Activated CD8-positive, alpha-beta memory T cell treated with anti-CD3 and anti-CD28 coated beads for 1 hour (primary cell): Measurements from ENCODE around the gene ADAM15.

ENCODE experiments used
- DNase-seq, 2 donors: peaks; one replicate each; pipeline ENCODE4 v3.0.0-alpha.2; 2020; ENCODE audit warnings: low read depth in 1 of 2; ENCODE audit errors: extremely low read depth in 1 of 2

ADAM15 gene

GRCh38 chr1:155030243-155030795, 20.8 kb upstream of the ADAM15 start:
- no peak for DNase-seq

DNA sequence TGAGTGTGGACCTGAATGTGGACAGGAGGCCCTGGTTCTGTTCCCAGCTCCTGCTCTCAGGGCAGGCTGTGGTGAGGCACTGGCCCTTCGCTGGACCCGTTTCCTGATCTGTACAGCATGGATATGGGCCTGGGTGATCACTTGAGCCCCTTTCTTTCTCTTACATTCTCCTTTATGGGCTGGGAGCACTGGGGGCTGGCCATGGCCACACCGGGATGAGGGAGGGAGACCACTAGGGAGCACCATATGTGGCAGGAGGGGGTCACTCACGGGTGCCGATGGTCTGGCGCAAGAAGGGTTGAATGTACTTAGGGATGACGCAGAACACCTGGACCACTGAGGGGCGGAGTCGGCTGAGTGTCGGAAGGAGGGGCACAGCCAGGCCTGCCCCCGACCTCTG, 20.2 kb upstream of the ADAM15 start:
- DNase-seq, result no peak

- DNase-seq, result no peak
Observed at GRCh38 chr1:155032886-155033285, 18.2 kb upstream of the ADAM15 start.

DNA sequence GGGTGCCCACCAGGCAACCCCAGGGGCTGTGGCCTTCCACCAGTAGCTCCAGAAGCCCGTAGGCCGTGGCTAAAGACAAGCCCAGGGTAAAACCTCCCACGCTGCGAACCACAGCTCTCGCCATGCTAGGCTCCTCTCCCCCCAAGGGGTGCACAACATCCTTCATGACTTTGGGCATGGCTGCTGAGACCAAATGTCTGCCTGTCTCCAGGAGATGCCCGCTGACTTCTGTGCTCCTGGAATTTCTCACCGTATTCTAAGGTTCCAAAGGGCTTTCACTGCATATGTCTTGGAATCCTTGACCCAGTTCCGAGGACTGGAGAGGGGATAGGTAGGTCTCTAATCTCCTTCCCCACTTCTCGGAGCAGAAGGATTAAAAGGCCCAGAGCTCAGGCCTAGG, 17.6 kb upstream of the ADAM15 start, which contains the start of the genes DCST1 and DCST2:
TSS of gene DCST1 (plus strand) at position 301 of the 400 bp plus-strand sequence. CDS start 213 bp downstream, outside the sequence.
TSS of gene DCST2 (minus strand) at position 258 of the 400 bp plus-strand sequence. CDS start at position 178, 80 bp downstream.
- DNase-seq, result no peak

DNA sequence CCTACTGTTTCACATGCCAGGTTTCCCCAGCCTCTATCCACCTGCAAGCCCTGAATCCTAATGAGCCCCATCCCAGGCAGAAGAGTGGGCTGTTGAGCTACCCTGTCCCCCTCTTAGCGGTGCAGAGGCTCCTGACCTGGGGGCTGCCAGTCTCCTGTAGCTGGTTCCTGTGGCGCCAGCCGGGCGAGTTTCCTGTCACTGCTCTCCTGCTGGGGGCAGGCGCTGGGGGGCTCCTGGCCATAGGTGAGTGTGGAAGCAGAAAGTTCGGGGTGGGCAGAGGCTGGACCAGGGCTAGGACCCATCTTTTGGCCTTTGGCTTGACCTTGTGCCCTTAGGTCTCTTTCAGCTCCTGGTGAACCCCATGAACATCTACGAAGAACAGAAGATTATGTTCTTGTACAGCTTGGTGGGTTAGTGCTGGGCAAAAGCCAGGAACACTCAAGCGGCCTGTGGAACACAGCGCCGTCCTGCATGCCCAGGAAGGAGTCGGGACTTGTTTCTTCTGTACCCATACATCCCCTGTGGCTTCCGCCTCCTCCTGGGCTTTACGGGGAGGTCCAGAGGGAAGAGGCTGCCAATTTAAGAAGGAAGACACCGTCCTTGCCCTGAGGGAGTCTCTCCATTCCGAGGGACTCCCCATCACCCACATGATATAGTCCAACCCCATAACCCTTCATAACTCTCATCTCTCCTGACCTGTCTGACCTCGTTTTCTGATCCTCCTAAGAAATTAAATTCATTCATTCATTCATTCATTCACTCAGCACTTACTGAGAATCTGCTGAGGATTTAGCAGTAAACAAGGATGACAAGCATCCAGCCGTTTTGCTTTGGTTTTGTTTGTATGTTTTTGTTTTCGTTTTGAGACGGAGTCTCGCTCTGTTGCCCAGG, 16.6 kb upstream of the ADAM15 start:
- no peak for DNase-seq

GRCh38 chr1:155035936-155036335, 15.2 kb upstream of the ADAM15 start:
- DNase-seq, result no peak

DNA sequence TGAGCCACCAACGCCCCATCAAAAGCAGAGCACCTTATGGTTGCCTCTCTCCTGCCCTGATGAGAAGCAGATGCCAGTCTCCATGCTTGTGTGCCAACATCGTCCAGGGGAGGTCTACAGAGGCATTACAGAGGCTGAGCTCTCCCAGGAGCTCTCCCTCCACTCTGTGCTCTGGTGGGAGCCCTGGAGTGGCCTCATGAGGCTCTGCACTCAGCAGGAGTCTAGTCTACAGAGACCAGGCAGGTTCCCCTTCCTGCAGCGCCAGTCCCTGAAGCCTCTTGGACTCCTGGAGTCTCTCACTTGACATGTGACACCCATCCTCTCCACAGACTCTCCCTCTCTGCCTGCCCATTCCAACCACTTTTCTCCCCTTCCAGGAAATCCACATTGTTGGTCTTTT, 14.1 kb upstream of the ADAM15 start:
- DNase-seq, result no peak

- no peak for DNase-seq
Observed at GRCh38 chr1:155037851-155038441, 13.2 kb upstream of the ADAM15 start.

DNA sequence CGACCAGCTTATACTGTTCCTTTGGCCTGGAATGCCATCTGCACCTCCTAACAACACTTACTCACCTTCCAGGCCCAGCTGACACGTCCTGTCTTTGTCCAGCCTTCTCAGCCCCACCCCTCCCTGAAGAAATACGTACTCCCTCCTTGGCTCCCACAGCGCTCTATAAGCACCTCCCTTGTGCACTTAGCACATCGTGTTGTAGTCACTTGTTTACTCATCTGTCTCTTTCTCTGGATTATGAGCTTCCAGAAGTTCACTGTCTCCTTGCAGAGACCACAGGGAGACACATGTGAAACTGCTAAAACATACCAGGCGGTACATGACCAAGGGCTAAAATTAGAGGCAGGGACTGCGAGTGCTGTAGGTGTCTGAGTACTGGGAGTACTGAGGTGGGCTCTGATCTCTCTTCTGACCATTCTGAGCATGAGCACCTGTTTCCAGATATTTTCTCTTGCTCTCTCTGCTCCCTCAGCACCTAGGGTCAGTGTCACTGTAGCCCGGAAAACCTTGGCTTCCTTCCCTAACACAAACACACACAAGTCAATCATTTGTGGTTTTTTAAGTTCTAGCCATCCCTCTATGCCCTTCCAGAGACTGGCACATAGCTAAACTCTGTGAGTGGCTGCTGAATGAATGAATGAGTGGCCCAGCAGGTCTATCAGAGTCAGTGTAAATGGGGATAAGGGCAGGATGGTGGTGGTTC, 12.4 kb upstream of the ADAM15 start:
- DNase-seq, result no peak

GRCh38 chr1:155039308-155039669, 11.8 kb upstream of the ADAM15 start:
- no peak for DNase-seq

GRCh38 chr1:155040358-155041093, 10.6 kb upstream of the ADAM15 start:
- DNase-seq, result no peak

DNA sequence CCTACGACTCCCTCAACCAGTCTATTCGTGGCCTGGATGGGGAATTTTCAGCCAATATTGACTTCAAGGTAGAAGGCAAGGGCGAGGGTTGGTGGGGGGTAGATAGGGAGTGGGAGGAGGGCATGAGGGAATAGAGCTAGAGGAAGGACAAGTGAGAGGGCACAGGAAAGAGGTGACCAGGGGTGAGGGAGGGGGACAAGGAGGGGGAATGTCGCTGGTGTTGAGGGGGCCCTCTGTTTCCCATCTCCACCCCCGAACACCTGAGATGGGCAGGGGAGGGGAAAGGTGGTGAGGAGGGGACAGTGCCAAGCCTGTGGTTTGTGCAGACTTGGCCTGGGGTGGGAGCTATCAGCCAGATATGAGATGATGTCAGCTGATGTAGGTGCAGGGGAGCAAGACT, 8.3 kb upstream of the ADAM15 start:
- DNase-seq, result no peak

- DNase-seq, result no peak
Observed at GRCh38 chr1:155043301-155043702, 7.8 kb upstream of the ADAM15 start.

GRCh38 chr1:155043793-155044192, 7.3 kb upstream of the ADAM15 start:
- DNase-seq, result no peak

DNA sequence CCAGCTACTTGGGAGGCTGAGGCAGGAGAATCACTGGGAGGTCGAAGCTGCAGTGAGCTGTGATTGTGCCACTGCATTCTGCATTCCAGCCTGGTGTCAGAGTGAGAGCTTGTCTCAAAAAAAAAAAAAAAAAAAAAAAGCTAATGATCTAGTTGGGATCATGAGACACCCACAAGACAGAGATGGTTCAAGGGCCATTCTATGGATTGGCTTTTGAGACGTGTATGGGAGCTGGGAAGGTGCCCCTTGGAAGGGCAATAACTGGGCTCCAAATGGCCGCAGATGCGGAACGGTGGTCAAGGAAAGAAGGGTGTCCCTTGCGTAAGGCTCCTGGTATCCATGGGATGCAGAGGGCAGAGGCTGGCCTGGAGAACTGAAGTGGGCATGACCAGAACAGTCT, 6.8 kb upstream of the ADAM15 start:
- DNase-seq, result no peak

- DNase-seq, result peak in 1 of 2 donors; percentile 16
Observed at GRCh38 chr1:155044812-155045657, 6.1 kb upstream of the ADAM15 start.

DNA sequence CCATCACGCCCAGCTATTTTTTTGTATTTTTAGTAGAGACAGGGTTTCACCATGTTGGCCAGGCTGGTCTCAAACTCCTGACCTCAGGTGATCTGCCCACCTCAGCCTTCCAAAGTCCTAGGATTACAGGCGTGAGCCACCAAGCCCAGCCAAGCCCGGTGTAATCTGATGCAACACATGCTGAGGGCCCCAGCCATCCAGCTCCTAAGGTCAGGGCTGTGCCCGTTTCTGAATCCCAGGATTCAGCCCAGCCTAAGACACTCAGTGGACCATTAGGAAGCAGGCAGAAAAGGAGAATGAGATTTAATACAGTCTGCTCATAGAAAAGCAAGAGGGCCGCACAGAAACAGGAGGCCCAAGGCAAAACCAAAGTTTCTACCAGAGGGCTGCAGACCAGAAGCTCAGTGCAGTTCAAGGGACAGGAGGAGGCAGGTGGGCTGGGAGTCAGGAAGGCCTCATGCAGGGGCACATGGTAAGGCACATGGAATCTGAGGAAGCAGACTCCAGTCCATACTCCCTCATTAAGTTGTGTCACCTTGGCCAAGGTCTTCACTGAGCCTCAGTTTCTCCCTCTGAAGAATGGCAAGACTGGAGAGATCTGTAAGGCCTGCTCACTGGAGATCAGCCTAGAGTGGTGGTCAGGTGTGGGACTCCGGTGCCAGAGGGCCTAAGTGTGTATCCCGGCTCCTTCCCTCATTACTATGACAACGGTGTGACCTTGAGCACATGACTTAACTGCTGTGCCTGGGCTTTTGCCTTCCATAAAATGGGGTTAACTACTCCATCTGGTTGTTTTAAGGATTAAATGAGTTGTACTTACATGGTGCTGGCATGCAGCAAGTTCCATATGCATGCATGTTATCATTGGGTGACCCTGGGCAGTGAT, 2.4 kb upstream of the ADAM15 start:
- DNase-seq, result no peak

DNA sequence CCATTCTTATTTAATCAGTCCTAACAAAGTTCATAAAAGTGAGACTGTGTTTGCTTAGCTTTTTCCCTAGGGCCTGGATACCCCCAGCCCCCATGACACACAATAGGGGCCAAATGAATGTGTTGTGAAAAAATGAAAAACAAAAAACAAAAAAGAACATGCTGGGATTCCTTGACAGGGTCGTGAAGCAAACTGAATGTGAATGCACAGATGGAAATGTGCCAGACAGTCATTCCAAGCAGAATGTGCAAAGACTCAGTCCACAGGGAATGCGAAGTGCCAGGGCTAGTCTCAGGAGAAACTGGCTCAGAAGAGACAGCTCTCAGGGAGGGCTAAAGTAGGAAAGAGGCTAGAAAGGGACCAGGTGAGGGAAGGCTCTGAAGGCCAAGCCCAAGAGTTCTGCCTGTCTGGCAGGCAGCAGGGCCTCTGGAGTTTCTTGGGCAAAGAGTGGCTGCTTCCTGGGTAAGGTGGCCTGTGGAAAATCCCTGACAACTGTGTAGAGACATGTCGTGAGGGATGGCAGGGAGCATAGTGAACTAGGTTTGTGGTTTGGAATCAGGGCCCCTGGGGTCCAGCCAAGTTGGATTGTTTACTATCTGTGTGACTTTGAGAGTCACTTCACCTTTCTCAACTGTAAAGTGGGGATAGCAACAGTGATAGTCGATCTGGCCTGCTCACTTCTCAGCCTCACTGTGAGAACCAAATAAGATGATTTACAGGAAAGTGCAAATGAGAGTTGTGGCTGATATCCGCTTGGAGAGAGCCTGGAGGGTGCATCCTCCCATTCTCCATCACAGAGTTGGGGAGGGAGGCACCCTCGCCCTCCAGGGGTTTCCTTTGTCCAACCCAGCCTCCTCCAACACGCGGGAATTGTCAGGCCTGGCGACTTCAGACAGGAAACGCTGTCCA, 1.2 kb upstream of the ADAM15 start:
- no peak for DNase-seq
